ENCODE measurements around the gene DDA1. TPM values are rescaled to one million over a fixed set of nuclear protein-coding genes. Genes with fewer than 3 reads are reported as not detected.

The DDA1 gene
- total and polyA plus RNA-seq, 2 of the 13 experiments (the other 11 are each of a cell fraction or from before 2014, with no cell fraction given), result 24.5 to 26.0 TPM

GRCh38 chr19:17303167-17303939 is 6.0 kb upstream of the DDA1 start, which contains the start of gene ABHD8 (continued):
- peak; percentile 83 for TF ChIP-seq ZNF772 (CRISPR knock-in tag; IDR thresholded peaks at IDR 0.05)
- peak; percentile 58; the same call in 1 of the 2 replicates for TF ChIP-seq MYC (CRISPR knock-in tag; IDR thresholded peaks at IDR 0.05; ENCODE audit: borderline replicate concordance)
- 0 out of 2 replicates have a peak, but pooled peaks have one; percentile 34 for TF ChIP-seq HOMEZ (CRISPR knock-in tag; IDR thresholded peaks at IDR 0.05; ENCODE audit: low read depth)
- 0 out of 2 replicates have a peak, but pooled peaks have one; percentile 42 for TF ChIP-seq ZNF800 (CRISPR knock-in tag; IDR thresholded peaks at IDR 0.05)
- peak; percentile 91 for TF ChIP-seq NFYB (CRISPR knock-in tag; IDR thresholded peaks at IDR 0.05)
- no peak for TF ChIP-seq ZNF660 (CRISPR knock-in tag; IDR thresholded peaks at IDR 0.05; ENCODE audit: borderline replicate concordance, low read depth)
- no peak for TF ChIP-seq ZC3H13 (CRISPR knock-in tag; IDR thresholded peaks at IDR 0.05)
- no peak for TF ChIP-seq FOXO4 (CRISPR knock-in tag; conservative IDR thresholded peaks at IDR 0.05)
- no peak for TF ChIP-seq SETDB1 (CRISPR knock-in tag; IDR thresholded peaks at IDR 0.05; ENCODE audit: borderline replicate concordance)
- TF ChIP-seq ZNF484 (CRISPR knock-in tag; IDR thresholded peaks at IDR 0.05; ENCODE audit: borderline replicate concordance, low read depth), result no peak
- peak; percentile 17; the same call in 1 of the 2 replicates for TF ChIP-seq STAG1 (CRISPR knock-in tag; IDR thresholded peaks at IDR 0.05)
- peak; percentile 71 for TF ChIP-seq KDM2A (CRISPR knock-in tag; IDR thresholded peaks at IDR 0.05; ENCODE audit: borderline replicate concordance, low read depth)
- TF ChIP-seq CBX1 (IDR thresholded peaks at IDR 0.05; ENCODE audit: low read depth), result peak; percentile 70
- peak; percentile 22; the same call in 1 of the 2 replicates for TF ChIP-seq GATAD2A (CRISPR knock-in tag; IDR thresholded peaks at IDR 0.05)
- TF ChIP-seq SNAPC5 (CRISPR knock-in tag; IDR thresholded peaks at IDR 0.05; ENCODE audit: borderline replicate concordance), result no peak
- TF ChIP-seq HNRNPK (IDR thresholded peaks at IDR 0.05; ENCODE audit: low read depth, low read length, poor library complexity, severe bottlenecking), result peak; percentile 32
- peak; percentile 71 for TF ChIP-seq HNRNPLL (IDR thresholded peaks at IDR 0.05; ENCODE audit: low read depth, low read length, poor library complexity, severe bottlenecking)
- TF ChIP-seq ETV5 (CRISPR knock-in tag; IDR thresholded peaks at IDR 0.05; ENCODE audit: borderline replicate concordance), result peak; percentile 18; the same call in 1 of the 2 replicates
- TF ChIP-seq ZNF784 (CRISPR knock-in tag; IDR thresholded peaks at IDR 0.05; ENCODE audit: borderline replicate concordance), result no peak
- 0 out of 2 replicates have a peak, but pooled peaks have one; percentile 38 for TF ChIP-seq ZBTB42 (CRISPR knock-in tag; IDR thresholded peaks at IDR 0.05)
- no peak for TF ChIP-seq DMAP1 (CRISPR knock-in tag; IDR thresholded peaks at IDR 0.05)
- peak; percentile 75 for TF ChIP-seq ZGPAT (CRISPR knock-in tag; IDR thresholded peaks at IDR 0.05)
